Midbrain (tissue), 1 donor: ENCODE data around the gene CHD2.
"Not testable (repeated sequence)": the region's sequence is repeated elsewhere in the genome, so short reads cannot be mapped to it uniquely, and the experiment has no call there.

Experiments used
- DNase-seq: peaks from one replicate; lab custom pipeline; 2025; lab: John Stamatoyannopoulos, UW

The CHD2 gene

DNA sequence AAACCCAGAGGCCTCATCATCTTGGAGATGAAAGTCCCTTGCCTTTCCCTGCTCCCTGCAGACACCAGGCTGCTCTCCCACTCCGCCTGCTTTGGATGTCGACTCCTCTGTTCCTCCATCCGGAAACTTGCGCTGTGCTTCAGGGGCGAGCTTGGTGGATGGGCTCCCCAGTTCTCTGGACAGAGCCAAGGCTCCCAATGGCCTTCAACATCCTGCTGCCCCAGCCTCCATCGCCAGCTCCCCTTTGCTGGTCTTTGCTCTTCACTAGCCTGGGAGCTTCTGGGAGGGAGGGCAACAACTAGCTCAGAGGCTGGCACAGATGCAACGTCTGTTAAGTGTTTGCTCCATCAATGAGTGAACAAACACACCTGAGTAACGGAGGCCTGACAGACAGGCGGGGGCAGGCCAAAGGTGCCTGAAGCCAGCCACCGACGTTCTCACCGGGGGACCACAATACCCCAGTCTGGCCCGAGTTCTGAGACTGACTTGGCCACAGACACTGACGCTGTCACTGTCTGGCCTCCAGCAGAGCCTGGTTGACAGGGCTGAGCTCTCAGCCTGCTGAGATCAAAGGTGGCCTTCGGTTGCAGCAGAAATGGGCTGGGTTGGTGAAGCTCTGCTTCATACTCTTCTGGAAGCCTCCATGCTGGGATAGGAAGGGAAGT, 149.9 kb downstream of the CHD2 start:
- DNase-seq = no peak

GRCh38 chr15:93050648-93051047, 150.5 kb downstream of the CHD2 start:
- no peak for DNase-seq

DNA sequence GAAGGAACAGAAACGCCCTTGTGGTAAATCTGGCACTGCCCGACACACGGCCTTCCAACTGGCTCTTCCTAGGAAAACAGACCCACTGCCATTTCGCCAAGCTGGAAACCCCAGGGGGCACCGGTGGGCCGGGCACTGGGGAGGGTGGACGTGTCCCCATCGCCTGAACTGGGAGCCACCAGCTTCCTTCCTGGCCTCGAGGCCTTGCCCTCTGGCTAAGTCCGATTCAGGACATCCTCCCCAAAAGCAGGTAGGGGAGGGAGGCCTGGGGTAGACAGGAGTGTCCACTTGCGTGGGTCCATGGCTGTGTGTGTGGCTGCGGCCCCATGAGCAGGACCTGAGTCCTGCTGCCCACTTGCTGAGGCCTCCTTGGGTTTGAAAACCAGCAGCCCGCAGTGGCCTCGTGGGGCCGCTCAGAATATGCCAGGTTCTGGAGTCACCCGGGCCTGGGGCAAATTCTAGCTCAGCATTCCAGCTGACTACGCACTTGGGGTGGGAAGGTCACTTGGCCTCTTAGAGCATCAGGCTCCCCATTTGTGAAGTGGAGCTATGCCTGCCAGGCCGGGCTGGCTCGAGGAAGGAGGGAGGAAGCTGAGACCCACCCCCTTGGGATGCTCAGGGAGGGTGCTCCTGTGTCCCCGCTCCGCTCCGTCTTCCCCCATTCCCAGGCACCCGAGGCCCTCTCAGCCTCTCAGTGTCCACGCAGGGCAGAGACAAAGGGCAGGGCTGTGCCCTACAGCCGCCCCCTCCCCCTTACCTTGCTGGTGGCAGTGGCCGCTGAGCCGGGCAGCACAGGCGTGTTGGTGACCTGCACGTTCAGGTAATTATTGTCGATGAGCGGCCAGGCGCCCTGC, 151.3 kb downstream of the CHD2 start:
- no peak for DNase-seq

DNA sequence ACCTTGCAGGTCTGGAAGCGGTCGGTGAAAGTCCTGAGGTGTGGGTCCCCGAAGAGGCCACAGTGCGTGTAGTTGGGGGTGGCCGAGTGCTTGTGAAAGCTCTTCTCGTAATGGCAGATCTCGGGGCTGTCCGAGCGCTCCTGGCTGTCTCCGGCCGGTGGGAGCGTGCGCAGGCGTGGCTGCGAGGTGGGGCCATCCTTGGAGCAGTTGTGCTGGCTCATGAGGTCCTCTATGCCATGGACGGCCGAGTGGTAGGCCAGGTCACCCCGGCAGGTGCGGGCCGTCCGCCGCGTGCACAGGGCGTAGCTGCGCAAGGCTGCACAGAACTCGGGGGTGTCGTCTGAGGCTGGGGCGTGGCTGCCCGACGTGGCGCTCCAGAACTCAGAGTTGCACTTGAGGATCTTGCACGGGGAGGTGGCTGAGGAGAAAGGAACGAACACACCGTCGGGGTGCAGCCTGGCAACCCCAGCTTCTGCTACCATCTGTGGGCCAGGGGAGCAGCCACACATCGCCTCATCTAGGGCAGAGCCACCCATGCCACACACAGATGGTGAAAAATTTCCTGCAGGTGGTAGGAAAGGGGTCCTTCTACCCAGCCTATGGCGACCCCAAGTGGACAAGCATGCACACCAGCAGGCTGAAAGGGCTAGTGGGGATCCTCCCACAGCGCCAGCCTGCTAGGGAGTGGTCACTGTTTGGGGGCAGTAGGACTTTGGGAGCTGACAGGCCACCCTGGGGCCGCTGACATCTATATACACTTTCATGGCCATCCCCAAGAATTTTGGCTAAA, 152.2 kb downstream of the CHD2 start:
- no peak for DNase-seq

- no peak for DNase-seq
These were observed 155.1 kb downstream of the CHD2 start for GRCh38 chr15:93055211-93055610.

DNA sequence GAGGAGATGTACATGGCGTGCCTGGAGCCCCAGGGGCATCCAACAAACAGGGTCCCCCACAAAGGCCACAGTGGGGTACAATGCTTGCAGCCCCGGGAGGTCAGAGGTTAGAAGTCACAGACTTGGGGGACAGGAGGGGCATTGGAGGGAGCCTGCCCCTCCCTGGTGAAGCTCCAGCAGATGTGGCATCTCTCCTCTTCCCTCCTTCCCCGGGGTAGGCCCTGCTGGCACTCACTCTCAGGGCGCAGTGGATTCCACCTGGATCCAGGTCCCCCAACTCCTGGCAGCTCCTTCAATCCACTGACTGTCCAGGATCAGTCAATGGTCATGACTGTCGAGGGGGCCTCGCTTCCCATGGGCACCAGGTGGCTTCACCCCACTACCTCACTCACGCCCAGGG, 156.7 kb downstream of the CHD2 start:
- DNase-seq = no peak

DNA sequence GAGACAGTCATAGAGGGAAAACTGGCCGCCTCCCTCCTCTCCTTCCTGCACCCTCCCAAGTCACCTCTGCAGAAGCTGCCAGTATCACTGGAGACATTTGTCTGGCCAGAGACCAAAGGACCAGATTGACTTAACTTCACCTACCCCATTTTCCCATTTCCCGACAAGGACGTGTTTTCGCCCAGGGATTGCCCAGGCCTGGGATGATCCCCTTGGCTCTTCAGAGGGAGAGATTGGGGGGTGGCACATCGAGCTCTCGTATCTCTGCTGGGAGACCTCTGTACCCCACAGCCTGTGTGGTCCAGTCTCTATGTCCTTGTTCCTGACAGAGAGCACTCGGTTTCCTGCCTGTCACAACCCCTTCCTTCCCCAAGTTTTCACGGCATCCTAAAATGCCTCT, 157.5 kb downstream of the CHD2 start:
- no peak for DNase-seq

DNA sequence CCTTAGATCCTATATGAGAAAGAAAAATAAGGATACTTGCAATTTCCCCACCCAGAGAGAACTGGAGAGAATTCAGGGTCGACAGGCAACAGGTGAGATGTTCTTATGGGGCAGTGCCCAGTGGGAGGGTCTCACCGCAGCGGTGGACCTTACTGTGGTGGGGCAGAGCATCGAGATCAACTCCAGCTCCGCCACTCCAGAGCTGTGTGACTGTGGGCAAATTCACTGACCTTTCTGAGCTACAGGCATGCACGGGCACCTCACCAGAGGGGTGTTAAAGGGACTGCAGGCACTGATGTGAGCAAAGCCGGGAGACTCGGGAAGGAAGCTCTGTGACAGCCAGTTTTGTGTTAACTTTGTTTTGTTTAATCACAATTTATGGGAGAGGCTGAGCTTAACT, 158.0 kb downstream of the CHD2 start:
- DNase-seq = no peak

DNA sequence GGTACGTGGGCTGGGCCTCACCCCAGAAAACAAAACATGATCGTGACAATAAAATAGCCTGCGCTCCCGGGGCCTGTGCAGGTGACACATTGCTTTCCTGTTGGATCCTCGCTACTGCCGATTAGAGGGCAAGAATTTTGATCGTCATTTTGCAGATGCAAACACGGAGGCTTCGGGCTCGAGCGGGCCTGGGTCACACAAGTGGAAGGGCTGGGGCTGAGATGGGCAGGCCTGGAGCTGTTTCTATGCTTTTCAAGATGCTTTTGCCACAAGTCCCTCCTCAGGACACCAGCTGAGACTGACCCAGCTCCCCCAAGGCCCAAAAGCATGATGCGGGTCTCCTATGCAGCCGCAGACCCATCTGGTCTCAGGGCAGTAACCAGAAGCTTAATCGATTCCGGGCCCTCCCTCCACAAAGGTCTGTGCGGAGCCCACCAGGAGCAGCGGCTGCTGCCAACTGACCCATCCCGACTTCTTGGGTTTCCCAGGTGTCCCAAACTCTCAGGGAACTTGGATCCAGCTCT, 158.8 kb downstream of the CHD2 start:
- no peak for DNase-seq

DNA sequence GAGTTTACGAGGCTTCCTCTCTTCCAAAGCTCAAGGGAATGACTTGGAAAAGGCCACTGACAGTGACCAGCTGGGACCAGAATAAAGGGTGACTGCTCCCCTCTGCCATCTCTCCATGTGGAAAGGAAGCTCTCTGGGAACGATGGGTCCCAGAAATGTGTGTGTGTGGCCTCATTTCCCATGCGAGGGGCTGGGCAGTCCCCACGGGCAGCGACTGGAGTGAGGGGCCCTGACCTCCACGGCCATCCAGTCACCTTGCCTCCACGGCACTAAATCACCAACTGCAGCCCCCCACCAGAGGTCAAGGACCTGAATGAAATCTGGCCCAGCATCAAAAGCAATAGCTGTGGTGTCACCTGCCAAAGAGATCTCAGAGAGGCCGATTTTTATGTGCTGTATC, 159.3 kb downstream of the CHD2 start:
- DNase-seq = no peak

DNA sequence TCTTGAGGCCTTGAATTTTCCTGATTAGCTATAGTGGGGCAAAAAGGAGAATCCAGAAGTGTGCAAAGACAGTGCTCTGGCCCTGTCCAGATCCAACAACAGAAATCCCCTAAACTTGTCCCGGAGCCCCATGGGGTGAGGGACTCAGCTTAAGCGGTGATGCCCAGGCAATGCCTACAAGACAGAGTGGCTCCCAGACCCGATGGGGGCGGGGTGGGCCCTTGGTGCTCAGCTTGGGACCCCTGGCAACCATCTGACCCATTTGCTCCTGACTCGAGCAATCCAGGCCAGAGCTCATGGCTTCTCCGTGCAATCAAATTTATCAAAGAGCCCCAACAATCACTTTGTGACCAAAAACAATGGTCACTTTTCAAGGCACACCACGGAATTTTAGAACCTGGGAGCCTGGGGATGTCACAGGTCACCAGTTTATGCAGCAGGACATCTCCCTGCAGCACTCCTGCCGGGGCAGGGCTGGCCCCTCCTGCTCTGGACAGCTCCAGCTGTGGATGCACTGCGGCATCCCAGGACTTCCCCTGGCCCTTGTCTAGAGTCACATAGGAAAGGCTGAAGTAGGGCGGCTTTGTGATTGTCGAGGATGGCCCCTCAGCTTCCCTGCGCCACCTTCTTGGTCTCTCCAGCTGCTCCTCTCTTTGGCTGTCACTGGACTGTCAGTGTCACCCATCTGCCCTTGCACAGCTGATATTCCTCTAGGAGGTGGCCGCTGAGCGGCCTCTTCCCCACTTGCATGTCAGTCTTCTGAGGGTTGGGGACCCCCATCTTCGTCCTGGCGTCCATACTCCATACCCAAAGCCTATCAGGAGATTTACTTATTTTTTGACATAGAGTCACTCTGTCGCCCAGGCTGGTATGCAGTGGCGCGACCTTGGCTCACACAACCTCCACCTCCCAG, 160.5 kb downstream of the CHD2 start:
- no peak for DNase-seq

DNA sequence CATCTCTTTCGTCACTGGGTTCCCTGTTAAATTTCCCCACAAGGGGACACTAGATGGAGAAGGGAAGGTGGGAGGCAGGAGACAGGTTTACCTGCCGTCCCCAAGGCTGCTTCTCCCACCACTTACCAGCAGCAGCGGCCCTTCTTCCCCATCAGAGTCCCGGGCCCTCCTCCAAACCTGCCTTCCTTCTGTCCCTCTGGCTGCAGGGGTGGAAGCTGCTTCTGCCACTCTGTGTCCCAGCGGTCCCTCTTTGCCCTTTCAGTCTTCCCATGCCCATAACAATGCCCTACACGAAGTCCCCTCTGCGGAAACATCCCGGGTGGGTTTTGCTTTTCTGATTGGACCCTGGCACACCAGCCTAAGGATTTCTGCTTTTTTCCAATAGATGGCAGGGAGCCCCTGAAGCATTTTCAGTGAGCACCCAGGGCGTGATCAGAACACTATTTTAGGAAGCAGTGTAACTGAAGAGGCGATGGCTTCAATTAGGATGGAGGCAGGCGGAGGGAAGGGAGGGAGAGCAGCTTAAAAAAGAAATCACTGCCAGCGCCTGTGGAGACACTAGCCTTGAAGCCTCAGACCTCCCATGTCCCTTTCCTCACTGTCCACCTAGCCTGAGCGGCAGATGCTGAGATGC, 162.6 kb downstream of the CHD2 start:
- DNase-seq = not testable (repeated sequence)

DNA sequence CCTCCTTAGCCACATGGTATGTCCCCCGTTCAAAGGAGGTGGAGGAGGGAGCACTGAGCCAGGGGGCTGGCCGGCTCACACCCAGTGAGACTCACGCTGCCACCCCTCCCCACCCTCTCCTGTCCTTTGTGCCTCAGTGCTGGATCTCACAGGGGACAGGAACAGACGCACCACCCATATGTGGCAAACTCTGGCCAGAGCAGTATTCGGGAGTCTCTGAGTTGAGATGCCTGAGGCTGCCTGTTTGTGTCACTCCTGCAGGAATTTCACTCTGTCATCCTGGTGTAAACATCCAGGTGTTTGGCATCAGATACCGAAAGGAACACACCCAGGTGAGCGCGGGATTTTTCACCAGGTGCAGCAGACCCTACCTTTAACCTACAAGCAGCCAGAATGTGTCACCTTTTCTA, 163.1 kb downstream of the CHD2 start:
- no peak for DNase-seq

DNA sequence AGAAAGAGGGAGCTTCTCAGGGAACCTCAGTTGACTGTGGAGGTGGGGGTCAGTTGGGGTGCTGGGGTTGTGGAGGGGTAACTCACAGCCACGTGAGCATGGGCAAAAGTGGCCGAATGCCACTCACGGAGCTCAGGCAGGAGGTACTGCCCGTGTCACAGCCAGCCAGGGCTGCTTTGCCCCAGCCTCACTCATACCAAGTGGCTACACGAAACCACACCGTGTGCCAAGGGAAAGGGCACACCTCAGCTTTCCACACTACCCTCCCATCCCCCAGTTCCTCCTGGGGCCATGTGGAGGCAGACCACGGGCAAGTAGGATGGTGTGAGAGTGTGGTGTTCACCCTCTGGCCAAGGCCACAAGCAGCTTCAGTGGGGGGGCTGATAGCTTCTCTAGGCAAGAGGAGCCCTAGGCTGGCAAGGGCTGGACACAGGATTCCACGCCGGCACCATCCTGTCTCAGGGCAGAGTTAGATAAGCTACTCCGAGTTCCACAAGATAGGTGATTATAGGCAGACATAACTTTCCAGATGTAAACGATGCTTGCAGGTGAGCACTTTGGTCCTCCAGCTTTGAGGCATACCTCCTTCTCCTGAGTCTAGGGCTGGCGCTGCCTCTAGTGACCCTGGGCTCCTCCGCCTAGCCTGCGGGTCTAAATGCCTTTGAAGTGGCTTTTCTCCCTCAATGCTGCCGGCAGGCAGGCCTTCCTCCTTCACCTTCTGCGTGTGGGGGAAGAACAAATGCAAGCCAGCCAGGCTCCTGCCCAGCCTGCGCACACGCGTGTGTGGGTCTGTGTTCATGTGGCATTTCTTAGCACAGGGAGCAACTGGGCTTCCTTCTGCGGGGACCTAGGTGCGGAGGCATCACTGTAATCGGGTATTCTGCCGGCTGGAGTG, 163.9 kb downstream of the CHD2 start:
- no peak for DNase-seq

DNA sequence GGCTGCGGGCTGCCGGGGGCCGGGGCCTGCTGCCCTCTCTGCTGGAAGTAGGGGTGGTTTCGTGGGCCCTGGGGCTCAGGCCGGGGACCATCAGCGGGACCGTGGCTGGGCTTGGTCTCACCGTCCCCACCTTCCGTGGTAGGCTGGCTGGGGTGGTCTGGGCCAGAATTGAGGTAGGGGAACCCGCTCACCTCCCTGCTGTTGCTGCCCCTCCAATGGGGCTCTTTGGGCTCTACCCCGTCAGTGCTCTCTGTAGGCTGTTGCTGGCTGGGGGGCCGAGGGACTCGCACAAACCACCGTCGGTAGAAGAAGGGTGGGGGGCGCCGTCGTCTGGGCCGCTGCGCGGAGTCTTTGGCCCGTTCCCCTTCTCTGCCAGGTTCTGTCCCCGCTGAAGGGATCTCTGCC, 165.5 kb downstream of the CHD2 start:
- DNase-seq = no peak

- peak; percentile 18 for DNase-seq
These were observed 166.1 kb downstream of the CHD2 start for GRCh38 chr15:93066224-93066681.

DNA sequence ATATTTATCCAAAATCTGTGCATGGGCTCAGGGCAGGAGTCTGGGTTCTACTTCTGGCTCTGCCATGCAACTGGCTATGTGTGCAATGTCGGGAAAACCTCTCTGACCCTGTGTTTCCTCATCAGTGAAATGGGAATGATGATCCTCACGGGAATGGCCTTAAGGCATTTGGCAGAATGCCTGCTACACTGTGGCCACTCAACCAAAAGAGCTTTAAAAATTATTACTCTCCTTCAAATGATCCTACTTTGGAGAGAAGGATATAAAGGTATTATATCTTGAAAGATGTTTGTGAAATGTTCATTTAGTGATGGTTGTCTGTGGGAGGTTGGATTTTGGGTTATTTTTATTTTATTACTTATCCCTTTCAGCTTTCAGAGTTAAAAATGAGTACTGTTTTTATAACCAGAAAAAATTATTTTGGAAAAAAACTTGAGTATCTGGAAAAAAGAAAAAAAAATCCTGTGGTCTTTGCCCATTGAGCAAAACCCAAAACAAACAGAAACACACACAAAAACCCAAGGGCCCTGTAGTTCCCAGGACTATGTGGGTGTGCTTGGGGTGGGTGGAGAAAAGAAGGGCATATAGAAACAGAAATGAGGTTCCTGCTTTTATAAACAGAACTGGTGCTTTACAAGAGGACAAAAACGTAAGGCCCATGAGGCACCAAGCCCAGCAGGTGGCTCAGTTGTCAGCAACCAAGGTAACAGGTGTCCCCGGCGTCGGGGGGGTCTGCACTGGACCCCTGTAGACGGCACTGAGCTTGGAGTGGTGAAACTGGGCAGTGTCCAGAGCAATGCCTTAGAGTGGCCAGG, 166.9 kb downstream of the CHD2 start:
- DNase-seq = no peak

DNA sequence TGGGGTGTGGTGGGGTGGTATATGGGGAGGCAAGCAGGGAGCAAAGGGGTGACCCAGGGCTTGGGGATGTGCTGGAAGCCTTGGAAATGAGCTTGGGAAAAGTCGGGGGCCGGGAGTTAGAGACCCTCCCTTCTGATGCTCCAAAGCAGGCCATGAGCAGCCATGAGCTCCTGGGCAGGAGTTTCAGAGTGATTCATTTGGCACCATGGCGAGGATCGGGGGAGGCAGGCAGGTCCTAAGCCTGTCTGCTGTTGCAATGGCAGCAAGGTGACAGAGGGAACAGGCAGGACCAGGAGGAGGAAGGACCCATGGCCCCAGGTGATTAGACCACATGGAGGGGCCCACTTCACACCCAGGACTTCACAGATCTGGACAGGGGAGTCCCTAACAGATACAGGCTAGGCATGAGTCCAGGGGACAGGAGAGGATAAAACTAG, 167.5 kb downstream of the CHD2 start:
- DNase-seq = no peak
